GM12878 (cell line): Measurements from ENCODE around the gene WFS1. TPM values are rescaled to one million over a fixed set of nuclear protein-coding genes. Genes with fewer than 3 reads are reported as not detected.

Experiments
- ATAC-seq: fragments of 200-7000 bp; cut with Tn5 transposase; 3 replicates; pipeline ENCODE4 v1.9.1; 2020; ENCODE audit warnings: mild to moderate bottlenecking, moderate library complexity
- BruUV-seq: library from RNA; stranded (reverse); fragments of 400-500 nt; replicated peaks from 2 replicates; lab custom pipeline; 2021; lab: Mats Ljungman, UMichigan
- CTCF ChIA-PET: fragments of 300-600 bp; sonication (Branson Sonifier 250); formaldehyde crosslinking; extraction: SDS; loops from one replicate; lab custom pipeline; 2021; ENCODE audit warnings: inconsistent platforms; lab: Yijun Ruan, JAX
- POLR2A ChIA-PET: fragments of 350-600 bp; formaldehyde crosslinking; extraction: SDS; loops from one replicate; lab custom pipeline; 2021; ENCODE audit warnings: inconsistent platforms; lab: Charles Lee
- RAD21 ChIA-PET: fragments of 300-600 bp; sonication (Branson Sonifier 250); formaldehyde crosslinking; loops from one replicate; lab custom pipeline; 2023; ENCODE audit warnings: antibody characterized with exemption; ENCODE audit not compliant: unreplicated experiment; lab: Charles Lee
- SMC1A ChIA-PET: fragments of 300-600 bp; sonication (Branson Sonifier 250); formaldehyde crosslinking; loops from one replicate; lab custom pipeline; 2023; ENCODE audit not compliant: unreplicated experiment, uncharacterized antibody; lab: Charles Lee
- DNase-seq: peaks from one replicate; pipeline ENCODE4 v3.0.0-alpha.2; 2011; ENCODE audit warnings: low read depth, low spot score
- FAIRE-seq: peaks from 3 replicates; lab custom pipeline; 2011; peaks lifted over from hg19 to GRCh38; lab: Jason Lieb, UNC
- H2AFZ ChIP-seq: 2 replicates; pipeline ENCODE4 v1.6.0; 2011; ENCODE audit warnings: low read depth, low read length, control low read depth; ENCODE audit not compliant: control insufficient read depth
- H3K27ac ChIP-seq: 2 replicates; pipeline ENCODE4 v1.5.1; 2011; ENCODE audit warnings: control low read depth; ENCODE audit not compliant: control insufficient read depth, insufficient read depth
- H3K27me3 ChIP-seq, 2 experiments: replicated peaks in 1 of 2; 2 replicates each; pipeline versions ENCODE4 v1.6.0 to v1.6.1; 2011; ENCODE audit warnings: low read length in 1 of 2; ENCODE audit not compliant: control insufficient read depth in 2 of 2, insufficient read depth in 2 of 2
- H3K36me3 ChIP-seq, 2 experiments: 2 replicates each; pipeline ENCODE4 v1.5.1; 2011; ENCODE audit warnings: low read length in 1 of 2; ENCODE audit not compliant: control insufficient read depth in 2 of 2, insufficient read depth in 2 of 2
- H3K4me1 ChIP-seq: 2 replicates; pipeline ENCODE4 v1.6.1; 2011; ENCODE audit warnings: mild to moderate bottlenecking, low read length, moderate library complexity, mixed read lengths; ENCODE audit not compliant: control insufficient read depth, insufficient read depth
- H3K4me2 ChIP-seq: 2 replicates; pipeline ENCODE4 v1.6.0; 2011; ENCODE audit warnings: control low read depth; ENCODE audit not compliant: control insufficient read depth, insufficient read depth
- H3K4me3 ChIP-seq: fragments of 200-600 bp; sonication (generic); 2 replicates; pipeline ENCODE4 v1.5.1; 2016
- H3K79me2 ChIP-seq: 2 replicates; pipeline ENCODE4 v1.6.0; 2011; ENCODE audit warnings: low read length; ENCODE audit not compliant: control insufficient read depth, insufficient read depth
- H3K9ac ChIP-seq: 2 replicates; pipeline ENCODE4 v1.8.0; 2011; ENCODE audit warnings: low read length, control low read depth, mixed read lengths; ENCODE audit not compliant: control insufficient read depth, insufficient read depth
- H3K9me3 ChIP-seq: replicated peaks from 3 replicates; pipeline ENCODE4 v1.5.1; 2011; ENCODE audit warnings: mild to moderate bottlenecking, low read length; ENCODE audit not compliant: control insufficient read depth, insufficient read depth
- H4K20me1 ChIP-seq: 2 replicates; pipeline ENCODE4 v1.6.0; 2011; ENCODE audit not compliant: control insufficient read depth, insufficient read depth
- BCLAF1 ChIP-seq: fragments of 450-650 bp; IDR thresholded peaks from 2 replicates; pipeline ENCODE4 v1.6.1; 2017; ENCODE audit warnings: antibody characterized with exemption, mild to moderate bottlenecking, moderate library complexity
- NFYA ChIP-seq: IDR thresholded peaks from 2 replicates; pipeline ENCODE4 v1.6.1; 2011; ENCODE audit warnings: low read depth, mild to moderate bottlenecking, low read length, improper control_type of control experiment, borderline replicate concordance
- NFYB ChIP-seq: IDR thresholded peaks from 2 replicates; pipeline ENCODE4 v1.6.1; 2011; ENCODE audit warnings: low read depth, mild to moderate bottlenecking, low read length, improper control_type of control experiment, moderate library complexity; ENCODE audit not compliant: insufficient read depth
- ZNF274 ChIP-seq: IDR thresholded peaks from one replicate; pipeline ENCODE4 v1.8.0; 2011; ENCODE audit not compliant: insufficient read length, insufficient read depth
- WGBS: methylation state at CpG from one replicate; pipeline ENCODE4 v1.1.6; 2016; ENCODE audit warnings: low lambda C conversion rate; ENCODE audit not compliant: insufficient replicate concordance, insufficient coverage; ENCODE audit errors: missing lambda C conversion rate; 5-methylcytosine and 5-hydroxymethylcytosine counted together
- in situ Hi-C: fragments of 300-500 bp; cut with MboI; formaldehyde crosslinking; loops from 9 replicates; pipeline ENCODE4 v1.14.3; 2018; ENCODE audit warnings: mixed read lengths
- intact Hi-C: fragments of 100-400 bp; cut with micrococcal nuclease; formaldehyde crosslinking; loops from one replicate; pipeline ENCODE4 v1.14.2; 2022; ENCODE audit not compliant: unreplicated experiment
- polyA plus RNA-seq, 11 experiments: library from polyadenylated mRNA; depleted of rRNA in 4 of 11; unstranded in 6 of 11; stranded (reverse) in 5 of 11; fragments of >200 nt; fragmentation: Nextera tagmentation in 4 of 11; fragmentation: Illumina TruSeq in 1 of 11; extraction: Ambion mirVana in 4 of 11; extraction: Trizol in 1 of 11; gene quantifications; 1 replicate in 1 of 11; 2 replicates in 10 of 11; pipeline versions ENCODE4 v1.2.1 to v1.2.3, GENCODE V29; 2011 to 2016; ENCODE audit warnings: inconsistent platforms in 2 of 11, missing spikeins in 2 of 11, low read depth in 1 of 11
- total RNA-seq, 4 experiments: library from RNA; depleted of rRNA in 3 of 4; stranded (reverse); fragments of >200 nt in 3 of 4; fragmentation: Illumina TruSeq in 1 of 4; extraction: Trizol in 1 of 4; gene quantifications; 2 replicates each; pipeline versions ENCODE4 v1.2.1 to v1.2.3, GENCODE V29; 2013 to 2021

Gene WFS1
- total and polyA plus RNA-seq, 10 of the 15 experiments (the other 5 are each of a cell fraction or from before 2014, with no cell fraction given) = 0.31 to 4.7 (median 2.0) TPM

- intact Hi-C loops = no loop called here
- FAIRE-seq (no peak), DNase-seq (no peak)
- Histone ChIP-seq H3K4me2 (no peak overlapping the region), H3K27ac (no peak overlapping the region), H3K4me3 (no peak overlapping the region), H3K4me1 (no peaks in the 10 kb centered on the region), H3K27me3 (peaks cover 0 to 3% of the 10 kb centered on the region in 2 experiments; a peak in 2 of 4 replicates), H3K9ac (no peak overlapping the region), H2AFZ (no peak overlapping the region)
- CTCF ChIA-PET = interaction anchor here (1.2 kb wide), 1 partner anchor 21 kb away, joined by 3 read pairs; no protein-coding TSS in a partner anchor
- in situ Hi-C loops = no loop called here
- SMC1A ChIA-PET = no interaction called here
- RAD21 ChIA-PET = no interaction called here
- no peak for TF ChIP-seq BCLAF1
- TF ChIP-seq NFYB = no peak
- TF ChIP-seq ZNF274 = no peak
- no peak for TF ChIP-seq NFYA
- TF ChIP-seq, all 136 proteins: peak for 0
- 6% methylated on average over 4 of the region's 4 CpGs for WGBS
- Histone ChIP-seq H4K20me1 (0 out of 2 replicates have a peak, but pooled peaks cover 3% of the 10 kb centered on the region), H3K9me3 (no peaks in the 10 kb centered on the region), H3K36me3 (no peaks in the 10 kb centered on the region), H3K79me2 (no peaks in the 10 kb centered on the region)
- POLR2A ChIA-PET = interaction anchor here (0.6 kb wide), 1 partner anchor 399 kb away, joined by 7 read pairs; no protein-coding TSS in a partner anchor
- no TSS peak for BruUV-seq
- ATAC-seq = no peak
Observed at GRCh38 chr4:6348408-6348807, 78.8 kb downstream of the WFS1 start.
